SH-SY5Y (cell line): ENCODE results near the gene COPG2.

ENCODE experiments used
- GATA2 ChIP-seq: IDR thresholded peaks from 2 replicates; pipeline ENCODE4 v1.6.1; 2011; ENCODE audit warnings: mild to moderate bottlenecking, low read depth, low read length
- GATA3 ChIP-seq: IDR thresholded peaks from 2 replicates; pipeline ENCODE4 v1.6.1; 2011; ENCODE audit warnings: low read depth, mild to moderate bottlenecking, low read length, moderate library complexity

DNA sequence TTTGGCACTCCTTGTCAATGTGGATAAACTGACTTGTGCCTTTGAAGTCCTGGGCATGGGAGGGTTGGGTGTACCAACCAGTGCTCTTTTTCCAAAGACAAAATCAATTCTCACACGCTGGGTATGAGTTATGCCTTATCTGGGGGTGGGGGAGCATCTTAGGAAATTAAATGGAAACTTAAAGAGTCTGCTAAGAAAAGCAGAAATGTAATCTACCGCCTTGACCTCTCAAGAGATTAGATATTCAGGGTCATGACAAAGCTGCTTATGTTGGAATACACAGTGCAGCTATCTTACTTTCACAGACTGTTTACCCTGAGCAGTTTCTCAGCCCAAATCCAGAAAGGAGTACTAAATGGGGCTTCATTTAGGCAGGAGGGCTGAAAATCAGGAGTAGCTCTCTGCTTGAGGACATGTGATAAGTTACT, 174.1 kb downstream of the COPG2 start:
- TF ChIP-seq GATA3 (no peak), GATA2 (no peak)
